GM12801 (cell line): ENCODE measurements around the gene RHBDD3.

Source experiments
- CTCF ChIP-seq: IDR thresholded peaks from one replicate; pipeline ENCODE4 v1.5.1; 2011; ENCODE audit warnings: control low read depth; ENCODE audit not compliant: insufficient read length; ENCODE audit errors: extremely low read depth

The RHBDD3 gene

GRCh38 chr22:29308148-29308790 lies 40.5 kb upstream of the RHBDD3 start:
- no peak for TF ChIP-seq CTCF

- no peak for TF ChIP-seq CTCF
These were observed 39.9 kb upstream of the RHBDD3 start for GRCh38 chr22:29307596-29308147.

- TF ChIP-seq CTCF, result no peak
These were observed 39.2 kb upstream of the RHBDD3 start for GRCh38 chr22:29306835-29307595.

- no peak for TF ChIP-seq CTCF
These were observed 38.5 kb upstream of the RHBDD3 start, which contains the start of gene GAS2L1 for GRCh38 chr22:29306175-29306834. Gene GAS2L1, plus strand, starts transcription at chr22:29306650. Its CDS starts 1,456 bp downstream, at chr22:29308106.

- TF ChIP-seq CTCF, result no peak
These were observed 38.0 kb upstream of the RHBDD3 start for GRCh38 chr22:29305836-29306174.

GRCh38 chr22:29302681-29303465 lies 35.1 kb upstream of the RHBDD3 start:
- TF ChIP-seq CTCF, result no peak

- TF ChIP-seq CTCF, result no peak
These were observed 34.6 kb upstream of the RHBDD3 start for GRCh38 chr22:29302402-29302680.
